Stimulated activated CD4-positive, alpha-beta T cell treated with anti-CD3 and anti-CD28 coated beads, Interleukin-1b, Interleukin-23, amount 100 ng/mL, for 24 hours (primary cell): Measurements from ENCODE around the gene PXDC1.
"Not testable (repeated sequence)": the region's sequence is repeated elsewhere in the genome, so short reads cannot be mapped to it uniquely, and the experiment has no call there.

ENCODE experiments used
- DNase-seq, 4 experiments: peaks; one replicate each; pipeline ENCODE4 v3.0.0-alpha.2; 2020; ENCODE audit warnings: low read depth in 4 of 4, low spot score in 1 of 4

PXDC1 gene

GRCh38 chr6:3735029-3735605, 16.4 kb downstream of the PXDC1 start:
- no peak for DNase-seq

GRCh38 chr6:3734023-3734422, 17.5 kb downstream of the PXDC1 start:
- no peak for DNase-seq

- no peak for DNase-seq
Observed at GRCh38 chr6:3733321-3733925, 18.1 kb downstream of the PXDC1 start.

- peak; percentile 34 to 50 (median 39) for DNase-seq
Observed at GRCh38 chr6:3732345-3733141, 19.0 kb downstream of the PXDC1 start.

- DNase-seq, result no peak
Observed at GRCh38 chr6:3731700-3732099, 19.8 kb downstream of the PXDC1 start.

GRCh38 chr6:3729603-3730344, 21.7 kb downstream of the PXDC1 start:
- no peak for DNase-seq

- no peak for DNase-seq
Observed at GRCh38 chr6:3727593-3728108, 23.9 kb downstream of the PXDC1 start.

- DNase-seq, result no peak
Observed at GRCh38 chr6:3727036-3727435, 24.5 kb downstream of the PXDC1 start.

- no peak for DNase-seq
Observed at GRCh38 chr6:3726421-3726820, 25.1 kb downstream of the PXDC1 start.

- no peak for DNase-seq
Observed at GRCh38 chr6:3725145-3726047, 26.1 kb downstream of the PXDC1 start.

- DNase-seq, result no peak
Observed at GRCh38 chr6:3724451-3725144, 26.9 kb downstream of the PXDC1 start.

- DNase-seq, result no peak
Observed at GRCh38 chr6:3723966-3724365, 27.5 kb downstream of the PXDC1 start.

- DNase-seq, result no peak
Observed at GRCh38 chr6:3723251-3723650, 28.3 kb downstream of the PXDC1 start.

- no peak for DNase-seq
Observed at GRCh38 chr6:3722785-3723184, 28.7 kb downstream of the PXDC1 start.

GRCh38 chr6:3721810-3722621, 29.5 kb downstream of the PXDC1 start:
- DNase-seq, result no peak

GRCh38 chr6:3720770-3721169, 30.7 kb downstream of the PXDC1 start:
- DNase-seq, result not testable (repeated sequence)

GRCh38 chr6:3719462-3720308, 31.8 kb downstream of the PXDC1 start:
- DNase-seq, result no peak

GRCh38 chr6:3718407-3718806, 33.1 kb downstream of the PXDC1 start:
- no peak for DNase-seq
